Measurements from ENCODE around the gene NECAB3.

Gene NECAB3

DNA sequence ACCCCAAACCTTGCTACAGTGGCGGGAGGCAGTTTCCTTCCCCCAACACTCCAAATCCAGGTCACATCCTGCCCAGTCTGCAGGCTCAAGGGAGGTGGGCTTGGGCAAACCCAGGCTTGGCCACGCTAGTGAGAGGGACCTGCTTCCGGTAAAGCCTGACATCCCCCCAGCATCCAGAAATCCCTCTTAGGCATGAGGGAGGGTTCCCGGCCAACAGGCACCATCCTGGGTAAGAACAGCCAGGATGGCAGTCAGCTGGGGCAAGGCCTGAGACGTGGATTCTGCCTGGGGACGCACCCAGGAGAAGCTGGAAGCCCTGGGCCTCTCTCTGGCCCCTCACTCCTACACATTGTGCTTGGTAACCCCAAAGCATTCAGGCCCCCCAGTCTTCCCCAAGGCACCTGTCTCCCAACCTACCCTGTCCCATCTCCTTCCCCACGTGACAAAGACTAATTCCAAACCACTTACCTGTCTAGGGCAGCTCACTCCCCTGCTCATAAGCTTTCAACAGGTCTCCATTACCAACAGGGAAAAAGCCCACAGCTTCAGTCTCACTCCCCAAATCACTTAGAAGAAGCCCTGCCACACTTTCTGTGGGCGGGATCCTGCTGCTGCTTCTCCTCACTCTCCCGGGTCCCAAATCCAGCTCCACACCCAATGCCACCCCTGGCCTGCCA is 10.0 kb downstream of the NECAB3 start:
- no peak for TF ChIP-seq CTCF (IDR thresholded peaks at IDR 0.05; ENCODE audit: borderline replicate concordance, control extremely low read depth, extremely low read depth, insufficient read depth, missing control alignments)
- in situ Hi-C loops (cut with MboI; ENCODE audit: low sequenced_read_pairs, unreplicated experiment), result loop anchor here (10.0 kb wide), 1 partner anchor 209 kb away; no protein-coding TSS in a partner anchor

GRCh38 chr20:33663161-33664084 is 10.8 kb downstream of the NECAB3 start:
- in situ Hi-C loops (cut with MboI; ENCODE audit: low sequenced_read_pairs, unreplicated experiment), result loop anchor here (10.0 kb wide), 1 partner anchor 209 kb away; no protein-coding TSS in a partner anchor

More for the DNA sequence above, 10.0 kb downstream of the NECAB3 start:
- no peak for DNase-seq (ENCODE audit: low spot score)

DNA sequence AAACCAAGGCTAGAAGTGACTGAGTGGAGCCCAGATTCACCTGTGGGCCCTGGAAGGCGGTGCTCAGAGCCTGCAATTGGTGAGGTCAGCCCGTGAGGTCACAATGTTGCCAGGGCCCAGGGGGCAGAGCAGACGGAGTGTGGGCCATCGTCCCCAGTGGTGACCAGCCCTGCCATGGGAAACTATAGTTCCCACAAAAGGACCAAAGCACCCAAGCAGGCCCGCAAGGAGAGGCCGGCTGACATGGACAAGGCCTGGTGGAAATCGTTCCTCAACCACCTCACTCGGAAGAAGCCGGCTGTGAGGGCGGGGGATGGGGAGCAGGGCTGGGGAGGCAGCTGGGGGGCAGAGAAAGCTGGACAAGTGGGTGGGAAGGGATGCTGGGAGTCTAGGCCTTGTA is 12.1 kb downstream of the NECAB3 start, which contains the start of gene C20orf144:
Gene C20orf144, plus strand, starts transcription at position 156 of the 400 bp plus-strand sequence. Its CDS starts 19 bp downstream, at position 175.
- no peak for TF ChIP-seq CTCF (IDR thresholded peaks at IDR 0.05; ENCODE audit: borderline replicate concordance, control extremely low read depth, extremely low read depth, insufficient read depth, missing control alignments)
- in situ Hi-C loops (cut with MboI; ENCODE audit: low sequenced_read_pairs, unreplicated experiment), result loop anchor here (10.0 kb wide), 1 partner anchor 207 kb away; no protein-coding TSS in a partner anchor
- no peak for DNase-seq (ENCODE audit: low spot score)

More at GRCh38 chr20:33663161-33664084, 10.8 kb downstream of the NECAB3 start:
- no peak for TF ChIP-seq CTCF (IDR thresholded peaks at IDR 0.05; ENCODE audit: borderline replicate concordance, control extremely low read depth, extremely low read depth, insufficient read depth, missing control alignments)
- peak; percentile 93 for DNase-seq (ENCODE audit: low spot score)

GRCh38 chr20:33660685-33661058 is 13.6 kb downstream of the NECAB3 start:
- no peak for TF ChIP-seq CTCF (IDR thresholded peaks at IDR 0.05; ENCODE audit: borderline replicate concordance, control extremely low read depth, extremely low read depth, insufficient read depth, missing control alignments)
- in situ Hi-C loops (cut with MboI; ENCODE audit: low sequenced_read_pairs, unreplicated experiment), result loop anchor here (10.0 kb wide), 1 partner anchor 206 kb away; no protein-coding TSS in a partner anchor
- DNase-seq (ENCODE audit: low spot score), result no peak

DNA sequence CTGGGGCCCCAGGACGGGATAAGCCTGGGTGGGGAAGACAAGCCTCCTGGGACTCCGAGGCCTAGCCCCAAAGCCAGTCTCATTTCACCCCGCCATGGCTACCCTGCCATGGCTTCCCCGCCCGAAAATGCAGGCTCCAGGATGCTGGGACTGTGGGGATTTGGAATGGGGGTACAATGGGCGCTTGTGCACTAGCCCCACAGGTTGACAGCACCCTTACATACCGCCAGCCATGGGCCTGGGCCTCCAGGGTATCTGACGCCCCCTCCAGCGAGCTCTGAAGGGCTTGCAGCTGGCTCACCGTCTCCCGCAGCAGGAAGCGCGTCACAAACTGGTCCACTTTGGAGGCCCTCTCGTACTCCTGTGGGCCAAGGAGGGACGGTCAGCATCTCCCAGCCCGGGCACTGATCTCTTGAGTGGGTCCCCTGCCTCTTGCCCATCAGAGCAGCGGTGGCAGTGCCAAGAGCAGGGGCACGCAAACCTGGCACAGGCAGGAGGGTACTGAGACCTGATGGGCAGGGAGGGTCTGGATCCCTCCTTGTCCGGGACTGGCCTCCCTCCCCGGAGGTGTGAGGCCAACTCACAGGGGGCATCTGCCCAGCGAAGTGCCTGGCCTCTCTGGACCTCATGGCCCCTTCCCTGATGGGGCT is 14.1 kb downstream of the NECAB3 start:
- DNase-seq (ENCODE audit: low spot score), result no peak
- in situ Hi-C loops (cut with MboI; ENCODE audit: low sequenced_read_pairs, unreplicated experiment), result loop anchor here (10.0 kb wide), 1 partner anchor 205 kb away; no protein-coding TSS in a partner anchor
- no peak for TF ChIP-seq CTCF (IDR thresholded peaks at IDR 0.05; ENCODE audit: borderline replicate concordance, control extremely low read depth, extremely low read depth, insufficient read depth, missing control alignments)

All from GM13976 (cell line).